ENCODE results near the gene SCGN.
A peak's percentile ranks its signal among the peaks of the same experiment; 100 is the strongest.
"Not testable (repeated sequence)": the region's sequence is repeated elsewhere in the genome, so short reads cannot be mapped to it uniquely, and the experiment has no call there.

Gene SCGN

GRCh38 chr6:25732468-25733198, 80.6 kb downstream of the SCGN start:
- no peak for DNase-seq

DNA sequence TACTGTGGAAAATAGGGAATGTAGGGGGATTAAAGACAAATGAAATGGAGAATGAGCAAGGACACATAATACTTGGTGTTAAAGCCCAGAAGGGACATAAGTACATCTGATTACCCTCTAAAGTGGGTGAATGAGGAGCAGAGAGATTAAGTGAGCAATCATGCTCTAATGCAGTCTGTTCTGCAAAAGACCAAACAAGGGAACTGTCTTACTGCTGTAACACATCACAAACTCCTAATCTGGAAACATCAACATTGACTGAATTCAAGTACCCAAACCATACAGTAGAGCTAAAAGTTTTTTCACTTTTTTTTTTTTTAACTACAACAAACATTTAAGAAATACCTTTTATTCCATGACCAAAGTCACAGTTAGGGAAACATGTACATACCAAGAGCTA, 83.2 kb downstream of the SCGN start:
- no peak for DNase-seq

DNA sequence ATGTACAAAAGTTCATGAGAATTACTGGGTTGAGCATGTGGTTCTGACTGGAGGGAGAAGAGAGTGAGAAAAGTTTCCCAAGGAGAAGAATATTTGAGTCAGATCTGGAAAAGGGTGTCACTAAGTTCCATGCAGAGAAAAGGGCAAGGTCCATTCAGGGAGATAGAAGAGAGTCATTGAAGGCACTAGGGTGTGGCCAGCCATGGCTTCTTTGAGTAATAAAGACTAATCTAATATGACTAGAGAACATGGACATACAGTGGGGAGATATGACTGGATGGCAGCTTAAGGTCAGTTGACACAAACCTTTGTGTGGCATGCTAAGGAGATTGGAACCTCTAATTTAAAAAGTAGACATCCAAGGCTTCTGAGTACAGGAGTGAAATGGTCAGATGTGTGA, 91.9 kb downstream of the SCGN start:
- no peak for DNase-seq

GRCh38 chr6:25745836-25746235, 93.8 kb downstream of the SCGN start:
- DNase-seq: no peak

GRCh38 chr6:25746968-25747367, 95.0 kb downstream of the SCGN start:
- no peak for DNase-seq

DNA sequence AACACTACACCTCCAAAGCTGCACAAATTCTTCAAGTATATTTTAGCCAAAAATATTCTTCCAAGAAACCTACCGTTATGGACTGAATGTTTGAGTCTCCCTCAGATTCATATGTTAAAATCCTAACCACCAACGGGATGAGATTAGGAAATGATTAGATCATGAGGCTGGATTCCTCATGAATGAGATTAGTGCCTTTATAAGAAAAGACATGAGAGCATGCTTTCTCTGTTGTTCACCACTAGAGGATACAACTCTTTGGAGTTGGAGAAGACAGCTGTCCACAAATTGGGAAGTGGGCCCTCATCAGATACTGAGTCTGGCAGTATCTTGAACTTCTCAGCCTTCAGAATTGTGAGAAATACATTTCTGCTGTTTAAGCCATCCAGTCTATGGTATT, 95.5 kb downstream of the SCGN start:
- no peak for DNase-seq

GRCh38 chr6:25748049-25748448, 96.0 kb downstream of the SCGN start:
- DNase-seq: no peak

DNA sequence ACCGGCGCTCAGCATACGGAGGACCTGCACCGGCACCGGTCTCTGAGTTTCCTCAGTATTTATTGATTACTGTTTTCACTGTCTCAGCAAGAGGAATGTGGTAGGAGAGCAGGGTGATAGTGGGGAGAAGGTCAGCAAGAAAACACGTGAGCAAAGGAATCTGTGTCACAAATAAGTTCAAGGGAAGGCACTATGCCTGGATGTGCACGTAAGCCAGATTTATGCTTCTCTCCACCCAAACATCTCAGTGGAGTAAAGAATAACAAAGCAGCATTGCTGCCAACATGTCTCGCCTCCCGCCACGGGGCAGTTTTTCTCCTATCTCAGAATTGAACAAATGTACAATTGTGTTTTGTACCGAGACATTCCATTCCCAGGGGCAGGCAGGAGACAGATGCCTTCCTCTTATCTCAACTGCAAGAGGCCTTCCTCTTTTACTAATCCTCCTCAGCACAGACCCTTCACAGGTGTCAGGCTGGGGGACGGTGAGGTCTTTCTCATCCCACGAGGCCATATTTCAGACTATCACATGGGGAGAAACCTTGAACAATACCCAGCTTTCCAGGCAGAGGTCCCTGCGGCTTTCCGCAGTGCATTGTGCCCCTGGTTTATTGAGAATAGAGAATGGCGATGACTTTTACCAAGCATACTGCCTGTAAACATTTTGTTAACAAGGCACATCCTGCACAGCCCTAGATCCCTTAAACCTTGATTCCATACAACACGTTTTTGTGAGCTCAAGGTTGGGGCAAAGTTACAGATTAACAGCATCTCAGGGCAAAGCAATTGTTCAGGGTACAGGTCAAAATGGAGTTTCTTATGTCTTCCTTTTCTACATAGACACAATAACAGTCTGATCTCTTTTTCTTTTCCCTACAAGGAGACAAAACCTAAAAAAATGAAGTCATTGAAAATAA, 96.8 kb downstream of the SCGN start:
- DNase-seq: not testable (repeated sequence)

DNA sequence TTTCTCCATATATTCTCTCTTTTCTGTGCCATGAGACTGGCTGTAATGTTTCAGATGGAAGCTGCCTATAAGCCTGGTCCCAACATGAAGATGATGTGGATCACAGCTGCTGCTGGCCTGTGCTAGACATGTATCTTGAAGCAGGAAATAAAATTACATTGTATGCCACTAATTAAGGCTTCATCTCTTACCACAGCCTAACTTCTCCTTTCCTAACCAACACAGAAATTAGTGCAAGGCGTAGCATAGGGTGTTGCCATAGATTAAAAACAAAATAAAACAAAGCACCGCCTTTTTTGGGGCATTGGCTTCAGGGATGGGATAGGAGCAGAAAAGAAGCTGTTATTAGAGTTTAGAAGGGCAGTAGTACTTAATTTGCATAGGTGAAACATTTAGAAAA, 97.8 kb downstream of the SCGN start:
- DNase-seq: peak; percentile 2

GRCh38 chr6:25750906-25751305, 98.9 kb downstream of the SCGN start:
- no peak for DNase-seq
